C1 segment of cervical spinal cord (tissue), 14 donors: ENCODE measurements around the gene MRGPRG.
"Not testable (repeated sequence)": the region's sequence is repeated elsewhere in the genome, so short reads cannot be mapped to it uniquely, and the experiment has no call there.

Experiments
- DNase-seq, 14 donors: peaks; one replicate each; lab custom pipeline; 2025; lab: John Stamatoyannopoulos, UW

The MRGPRG gene

GRCh38 chr11:3218483-3219280 is at the start of gene MRGPRG:
Gene MRGPRG (minus strand): TSS chr11:3218813. CDS start chr11:3218813, 0 bp downstream.
- DNase-seq, result no peak

GRCh38 chr11:3262548-3262947 is 43.9 kb upstream of the MRGPRG start:
- not testable (repeated sequence) for DNase-seq

GRCh38 chr11:3261831-3262230 is 43.2 kb upstream of the MRGPRG start:
- not testable (repeated sequence) for DNase-seq

GRCh38 chr11:3257509-3257908 is 38.9 kb upstream of the MRGPRG start:
- DNase-seq, result not testable (repeated sequence)

GRCh38 chr11:3255241-3255640 is 36.6 kb upstream of the MRGPRG start:
- DNase-seq, result not testable (repeated sequence)

DNA sequence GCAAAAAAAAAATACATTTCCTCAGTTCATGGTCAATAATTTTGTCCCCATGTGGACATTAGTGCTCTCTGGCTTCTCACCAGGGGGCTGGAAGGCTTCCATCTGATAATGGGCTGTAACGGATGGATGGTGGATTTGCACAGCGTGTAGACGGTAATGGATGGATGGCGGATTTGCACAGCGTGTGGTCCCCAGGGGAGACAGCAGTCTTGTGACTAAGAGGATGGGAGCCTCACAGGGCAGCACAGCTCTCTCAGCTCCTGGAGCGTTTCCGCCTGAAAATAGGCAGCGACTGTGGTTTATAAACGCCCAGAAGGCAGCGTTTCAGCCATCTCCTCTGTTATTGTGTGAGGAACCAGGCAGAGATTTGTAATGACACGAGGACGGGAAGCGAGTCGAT is 36.2 kb upstream of the MRGPRG start:
- not testable (repeated sequence) for DNase-seq

DNA sequence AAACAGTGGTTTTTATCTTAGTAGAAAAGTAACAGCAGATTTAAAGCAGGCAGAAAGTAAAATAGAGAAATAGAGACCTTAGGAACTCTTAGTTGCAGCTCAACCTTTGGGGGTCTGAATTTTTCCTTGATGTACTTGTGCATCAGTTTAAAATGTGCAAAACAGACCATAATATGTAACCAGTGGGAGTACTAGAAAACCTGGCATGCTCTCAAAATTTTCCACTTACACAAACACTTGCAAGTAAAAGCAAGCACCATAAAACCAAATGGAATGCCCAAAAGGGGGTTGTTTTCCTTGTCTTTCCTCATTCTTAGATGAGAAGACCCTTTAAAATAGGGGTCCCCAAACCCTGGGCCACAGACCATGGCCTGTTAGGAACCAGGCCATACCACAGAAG is 26.5 kb upstream of the MRGPRG start:
- no peak for DNase-seq

- no peak for DNase-seq
Observed at GRCh38 chr11:3243880-3244279, 25.3 kb upstream of the MRGPRG start.

DNA sequence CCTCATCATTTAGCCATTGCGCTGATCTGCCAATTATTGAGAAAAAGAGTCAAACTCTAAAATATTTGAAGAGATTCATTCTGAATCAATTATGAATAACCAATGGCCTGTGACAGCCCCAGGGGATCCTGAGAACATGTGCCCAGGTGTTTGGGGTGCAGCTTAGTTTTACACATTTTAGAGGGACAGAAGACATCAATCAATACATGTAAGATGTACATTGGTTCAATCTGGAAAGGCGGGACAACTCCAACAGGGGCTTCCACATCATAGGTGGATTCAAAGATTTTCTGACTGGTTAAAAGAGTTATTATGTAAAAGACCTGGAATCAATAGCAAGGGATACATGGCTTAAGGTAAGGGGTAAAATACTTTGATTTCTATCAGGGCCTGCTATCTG is 18.5 kb upstream of the MRGPRG start:
- no peak for DNase-seq

GRCh38 chr11:3234846-3235245 is 16.2 kb upstream of the MRGPRG start:
- no peak for DNase-seq

GRCh38 chr11:3232956-3233355 is 14.3 kb upstream of the MRGPRG start:
- DNase-seq, result no peak

DNA sequence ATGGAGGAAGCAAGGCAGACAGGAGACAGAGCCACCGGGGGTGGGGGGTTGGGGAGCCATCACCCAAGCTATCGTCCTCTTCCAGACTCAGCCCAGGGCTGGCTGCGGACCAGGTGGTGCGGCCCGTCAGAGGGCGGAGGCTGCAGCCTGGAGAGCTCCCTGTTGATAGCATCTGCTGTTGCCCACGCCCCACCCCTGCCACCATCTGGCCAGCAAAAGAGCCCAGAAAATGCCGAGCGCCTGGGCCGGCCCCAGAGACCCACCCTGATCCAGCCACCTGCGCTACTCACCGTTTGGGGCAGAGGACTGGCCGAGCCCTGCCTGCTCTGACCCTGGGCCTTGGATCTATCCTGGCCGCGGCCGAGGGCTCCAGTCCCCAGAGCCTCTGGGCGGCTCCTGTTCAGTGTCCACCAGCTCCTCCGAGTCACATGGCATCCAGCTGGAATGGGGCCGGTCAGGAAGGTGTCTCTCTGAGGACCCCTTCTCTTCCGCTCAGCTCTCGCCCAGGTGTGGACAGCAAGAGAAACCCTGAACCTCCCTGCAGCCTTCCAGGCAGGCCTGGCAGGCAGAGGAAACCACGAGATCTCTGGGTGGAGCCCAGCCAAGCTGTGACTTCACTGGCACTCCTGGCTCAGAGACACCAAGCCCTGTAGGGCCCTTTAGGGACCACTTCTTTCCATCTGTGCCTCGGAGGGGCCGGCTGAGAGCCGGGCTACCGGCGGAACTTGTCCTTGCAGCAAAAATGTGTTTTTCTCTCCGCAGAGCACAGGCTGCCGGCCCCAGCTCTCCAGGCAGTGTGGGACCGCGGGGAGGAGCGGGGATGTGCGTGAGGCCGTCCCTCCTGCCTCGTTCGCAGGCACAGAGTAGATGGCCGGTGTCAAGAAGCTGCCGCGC is 13.5 kb upstream of the MRGPRG start, which contains the start of gene MRGPRE:
TSS of gene MRGPRE (minus strand) at position 567 of the 894 bp plus-strand sequence. CDS start 3,618 bp downstream, outside the sequence.
- peak in 5 of 14 donors; percentile 11 to 48 (median 19) for DNase-seq

GRCh38 chr11:3231550-3231850 is 12.9 kb upstream of the MRGPRG start:
- DNase-seq, result no peak

- no peak for DNase-seq
Observed at GRCh38 chr11:3230636-3231549, 12.3 kb upstream of the MRGPRG start.

GRCh38 chr11:3229673-3230630 is 11.3 kb upstream of the MRGPRG start:
- DNase-seq, result no peak

- DNase-seq, result no peak
Observed at GRCh38 chr11:3228445-3228829, 9.8 kb upstream of the MRGPRG start.

GRCh38 chr11:3227568-3228444 is 9.2 kb upstream of the MRGPRG start:
- DNase-seq, result no peak

DNA sequence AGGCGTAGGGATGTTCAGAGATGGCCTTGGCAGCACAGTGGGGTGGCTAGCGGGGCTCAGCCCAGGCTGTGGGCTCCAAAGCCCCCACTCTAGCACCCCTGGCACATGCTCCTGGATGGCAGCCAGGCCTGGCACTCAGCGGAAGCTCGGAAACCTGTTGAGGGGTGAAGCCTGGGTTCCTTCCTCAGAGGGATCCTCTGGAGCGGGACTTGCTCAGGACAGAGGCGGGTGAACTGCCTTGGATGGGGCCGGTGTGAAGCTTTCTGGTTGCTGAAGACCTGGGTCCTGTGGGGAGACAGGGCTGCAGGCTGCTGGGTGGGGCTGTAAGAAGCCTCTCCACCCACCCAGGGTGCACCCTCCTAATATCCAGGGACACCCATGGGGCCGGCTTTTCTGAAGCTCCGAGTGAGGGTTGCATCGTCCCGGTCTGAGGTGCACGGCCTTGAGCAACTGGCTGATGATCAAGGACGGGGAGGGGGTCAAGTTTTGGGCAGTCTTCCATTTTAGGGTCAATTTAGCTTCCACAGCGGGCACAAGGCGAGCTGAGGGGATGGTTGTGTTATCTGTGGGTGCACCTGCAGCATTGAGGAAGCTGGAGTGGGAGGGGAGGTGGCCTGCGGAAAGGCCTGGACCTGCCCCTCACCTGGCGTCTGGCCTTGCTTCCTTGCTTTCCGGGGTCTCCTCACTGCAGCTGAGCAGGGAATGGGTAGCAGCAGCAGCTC is 8.4 kb upstream of the MRGPRG start:
- DNase-seq, result no peak
